Smooth muscle cell (in vitro differentiated cells): ENCODE measurements around the gene RABL6. TPM values are rescaled to one million over a fixed set of nuclear protein-coding genes. Genes with fewer than 3 reads are reported as not detected.

Experiments used
- DNase-seq: peaks from one replicate; lab custom pipeline; 2025; ENCODE audit not compliant: unreplicated experiment; lab: John Stamatoyannopoulos, UW
- H2AFZ ChIP-seq: fragments of 200-600 bp; sonication (generic); 2 replicates; pipeline ENCODE4 v1.6.0; 2016; ENCODE audit warnings: antibody characterized with exemption, low read depth, mild to moderate bottlenecking
- H3F3A ChIP-seq: fragments of 200-600 bp; sonication (generic); 2 replicates; pipeline ENCODE4 v1.6.0; 2017; ENCODE audit warnings: antibody characterized with exemption, low read depth
- H3K27ac ChIP-seq: fragments of 200-600 bp; sonication (generic); 2 replicates; pipeline ENCODE4 v1.5.1; 2016; ENCODE audit warnings: low read depth, mild to moderate bottlenecking
- H3K27me3 ChIP-seq: fragments of 200-600 bp; sonication (generic); 2 replicates; pipeline ENCODE4 v1.6.1; 2016; ENCODE audit warnings: low read depth, mild to moderate bottlenecking
- H3K36me3 ChIP-seq: fragments of 200-600 bp; sonication (generic); 2 replicates; pipeline ENCODE4 v1.5.1; 2016; ENCODE audit warnings: low read depth
- H3K4me1 ChIP-seq: fragments of 200-600 bp; sonication (generic); 2 replicates; pipeline ENCODE4 v1.5.1; 2016; ENCODE audit warnings: low read depth
- H3K4me2 ChIP-seq: fragments of 200-600 bp; sonication (generic); 2 replicates; pipeline ENCODE4 v1.6.0; 2016; ENCODE audit warnings: mild to moderate bottlenecking
- H3K4me3 ChIP-seq: fragments of 200-600 bp; sonication (generic); 2 replicates; pipeline ENCODE4 v1.5.1; 2016; ENCODE audit warnings: mild to moderate bottlenecking
- H3K79me2 ChIP-seq: fragments of 200-600 bp; sonication (generic); 2 replicates; pipeline ENCODE4 v1.6.0; 2016; ENCODE audit warnings: low read depth, mild to moderate bottlenecking
- H3K9ac ChIP-seq: fragments of 200-600 bp; sonication (generic); 2 replicates; pipeline ENCODE4 v1.6.0; 2016; ENCODE audit warnings: low read depth
- H3K9me3 ChIP-seq: fragments of 200-600 bp; sonication (generic); replicated peaks from 2 replicates; pipeline ENCODE4 v1.5.1; 2016; ENCODE audit warnings: low read depth
- H4K20me1 ChIP-seq: fragments of 200-600 bp; sonication (generic); 2 replicates; pipeline ENCODE4 v1.6.0; 2016; ENCODE audit warnings: low read depth
- WGBS: methylation state at CpG from one replicate; pipeline ENCODE4 v1.1.7; 2016; ENCODE audit warnings: low lambda C conversion rate; 5-methylcytosine and 5-hydroxymethylcytosine counted together
- polyA plus RNA-seq: library from polyadenylated mRNA; unstranded; fragments of >200 nt; fragmentation: Nextera tagmentation; extraction: Ambion mirVana; gene quantifications from 2 replicates; pipeline ENCODE4 v1.2.1, GENCODE V29; 2016
- total RNA-seq: library from RNA; depleted of rRNA; stranded (reverse); fragments of >200 nt; gene quantifications from 2 replicates; pipeline ENCODE4 v1.2.3, GENCODE V29; 2014
- TF ChIP-seq, protein P1 (sequence below): fragments of 200-600 bp; sonication (generic); IDR thresholded peaks from 2 replicates; pipeline ENCODE4 v1.5.1; 2017; ENCODE audit warnings: borderline replicate concordance, mild to moderate bottlenecking, antibody characterized with exemption; ENCODE audit not compliant: insufficient read depth, poor library complexity, severe bottlenecking

The RABL6 gene
- total and polyA plus RNA-seq, 2 experiments from 2014 or later, result 54.3 to 81.6 TPM

- Histone ChIP-seq H3K4me1 (peaks cover 8% of the 10 kb centered on the region), H3K9ac (no peak overlapping the region), H3K9me3 (no peaks in the 10 kb centered on the region), H3K27ac (no peak overlapping the region), H3K4me2 (no peak overlapping the region), H3K36me3 (no peaks in the 10 kb centered on the region), H3K27me3 (no peaks in the 10 kb centered on the region), H3F3A (no peaks in the 10 kb centered on the region), H4K20me1 (peaks cover 20% of the 10 kb centered on the region), H2AFZ (no peak overlapping the region), H3K4me3 (no peak overlapping the region), H3K79me2 (peaks cover 14% of the 10 kb centered on the region)
- no peak for DNase-seq
- WGBS, result 96% methylated on average over 16 of the region's 18 CpGs
- TF ChIP-seq, protein P1, sequence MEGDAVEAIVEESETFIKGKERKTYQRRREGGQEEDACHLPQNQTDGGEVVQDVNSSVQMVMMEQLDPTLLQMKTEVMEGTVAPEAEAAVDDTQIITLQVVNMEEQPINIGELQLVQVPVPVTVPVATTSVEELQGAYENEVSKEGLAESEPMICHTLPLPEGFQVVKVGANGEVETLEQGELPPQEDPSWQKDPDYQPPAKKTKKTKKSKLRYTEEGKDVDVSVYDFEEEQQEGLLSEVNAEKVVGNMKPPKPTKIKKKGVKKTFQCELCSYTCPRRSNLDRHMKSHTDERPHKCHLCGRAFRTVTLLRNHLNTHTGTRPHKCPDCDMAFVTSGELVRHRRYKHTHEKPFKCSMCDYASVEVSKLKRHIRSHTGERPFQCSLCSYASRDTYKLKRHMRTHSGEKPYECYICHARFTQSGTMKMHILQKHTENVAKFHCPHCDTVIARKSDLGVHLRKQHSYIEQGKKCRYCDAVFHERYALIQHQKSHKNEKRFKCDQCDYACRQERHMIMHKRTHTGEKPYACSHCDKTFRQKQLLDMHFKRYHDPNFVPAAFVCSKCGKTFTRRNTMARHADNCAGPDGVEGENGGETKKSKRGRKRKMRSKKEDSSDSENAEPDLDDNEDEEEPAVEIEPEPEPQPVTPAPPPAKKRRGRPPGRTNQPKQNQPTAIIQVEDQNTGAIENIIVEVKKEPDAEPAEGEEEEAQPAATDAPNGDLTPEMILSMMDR, result no peak
Measured at GRCh38 chr9:136853596-136854112, 45.9 kb downstream of the RABL6 start.

DNA sequence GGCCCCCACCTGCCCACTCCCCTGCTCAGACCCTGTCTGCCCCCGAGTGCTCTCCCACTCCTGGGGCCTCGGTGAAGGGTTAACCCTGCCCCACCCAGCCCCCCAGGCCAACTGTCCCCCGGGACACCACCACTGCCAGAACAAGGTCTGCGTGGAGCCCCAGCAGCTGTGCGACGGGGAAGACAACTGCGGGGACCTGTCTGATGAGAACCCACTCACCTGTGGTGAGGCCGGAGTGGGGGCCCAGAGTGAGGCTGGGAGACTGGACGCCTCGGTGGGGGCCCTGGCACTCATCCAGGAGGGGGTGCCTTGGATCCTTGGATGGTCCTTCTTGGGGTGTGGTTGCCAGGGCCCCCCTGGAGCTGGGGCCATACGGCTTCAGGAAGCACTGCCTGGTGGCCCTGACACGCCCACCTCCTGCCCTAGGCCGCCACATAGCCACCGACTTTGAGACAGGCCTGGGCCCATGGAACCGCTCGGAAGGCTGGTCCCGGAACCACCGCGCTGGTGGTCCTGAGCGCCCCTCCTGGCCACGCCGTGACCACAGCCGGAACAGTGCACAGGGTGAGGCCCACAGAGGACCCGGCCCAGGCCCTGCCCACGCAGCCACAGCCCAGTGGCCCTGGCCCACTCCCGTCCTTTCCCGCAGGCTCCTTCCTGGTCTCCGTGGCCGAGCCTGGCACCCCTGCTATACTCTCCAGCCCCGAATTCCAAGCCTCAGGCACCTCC, 46.5 kb downstream of the RABL6 start:
- no peaks in the 10 kb centered on the region for H3F3A ChIP-seq
- peaks cover 26% of the 10 kb centered on the region for H4K20me1 ChIP-seq
- no peak overlapping the region for H3K27ac ChIP-seq
- H3K4me2 ChIP-seq, result no peak overlapping the region
- DNase-seq, result no peak
- H3K4me1 ChIP-seq, result peaks cover 8% of the 10 kb centered on the region
- TF ChIP-seq, protein P1, result no peak
- H3K9me3 ChIP-seq, result no peaks in the 10 kb centered on the region
- peaks cover 14% of the 10 kb centered on the region for H3K79me2 ChIP-seq
- no peak overlapping the region for H2AFZ ChIP-seq
- no peak overlapping the region for H3K9ac ChIP-seq
- H3K4me3 ChIP-seq, result no peak overlapping the region
- no peaks in the 10 kb centered on the region for H3K36me3 ChIP-seq
- H3K27me3 ChIP-seq, result no peaks in the 10 kb centered on the region
- 90% methylated on average over 28 of the region's 30 CpGs for WGBS

GRCh38 chr9:136854842-136855460, 47.2 kb downstream of the RABL6 start:
- Histone ChIP-seq H4K20me1 (peaks cover 26% of the 10 kb centered on the region), H3K27me3 (no peaks in the 10 kb centered on the region), H3K27ac (no peak overlapping the region), H3K4me2 (no peak overlapping the region), H3K9ac (no peak overlapping the region), H2AFZ (no peak overlapping the region), H3K9me3 (no peaks in the 10 kb centered on the region), H3K4me1 (peaks cover 4% of the 10 kb centered on the region), H3K36me3 (no peaks in the 10 kb centered on the region), H3F3A (no peaks in the 10 kb centered on the region), H3K79me2 (peaks cover 11% of the 10 kb centered on the region), H3K4me3 (no peak overlapping the region)
- no peak for DNase-seq
- TF ChIP-seq, protein P1, result no peak
- whole genome bisulfite sequencing, result 91% methylated on average over 22 of the region's 23 CpGs
